ENCODE measurements around the gene CDH13.

CDH13 gene

DNA sequence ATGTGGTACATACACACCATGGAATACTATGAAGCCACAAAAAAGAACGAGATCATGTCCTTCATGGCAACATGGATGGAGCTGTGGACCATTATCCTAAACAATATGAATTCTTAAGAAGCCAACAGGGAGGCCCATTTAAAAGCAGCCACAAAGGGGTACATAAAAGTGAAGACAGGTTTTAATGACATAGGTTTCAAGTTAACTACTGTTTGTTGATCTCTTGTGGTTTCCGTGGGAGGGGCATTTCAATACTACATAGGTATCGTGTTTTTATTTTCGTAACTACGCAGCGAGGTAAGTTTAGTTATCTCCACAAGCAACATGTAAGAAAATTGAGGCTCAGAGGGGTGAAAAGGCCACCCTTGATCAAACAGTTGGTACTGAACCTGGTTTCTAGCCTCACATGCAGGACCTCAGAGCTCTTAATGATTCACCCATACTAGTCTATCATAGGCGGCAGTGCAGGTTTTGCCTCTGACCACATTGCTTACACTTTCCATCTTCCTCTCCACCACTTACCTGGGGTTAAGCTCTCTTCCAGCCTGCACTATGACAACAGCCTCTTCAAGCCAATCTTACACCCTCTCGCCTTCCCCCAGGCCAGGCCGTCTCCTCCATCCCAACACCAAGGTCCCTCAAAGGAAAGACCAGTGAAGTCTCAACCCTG, 646.9 kb downstream of the CDH13 start:
- H3K4me3 ChIP-seq (ENCODE audit: low read length): no peak overlapping the region
- DNase-seq (ENCODE audit: low read depth): no peak
- TF ChIP-seq, protein P1, sequence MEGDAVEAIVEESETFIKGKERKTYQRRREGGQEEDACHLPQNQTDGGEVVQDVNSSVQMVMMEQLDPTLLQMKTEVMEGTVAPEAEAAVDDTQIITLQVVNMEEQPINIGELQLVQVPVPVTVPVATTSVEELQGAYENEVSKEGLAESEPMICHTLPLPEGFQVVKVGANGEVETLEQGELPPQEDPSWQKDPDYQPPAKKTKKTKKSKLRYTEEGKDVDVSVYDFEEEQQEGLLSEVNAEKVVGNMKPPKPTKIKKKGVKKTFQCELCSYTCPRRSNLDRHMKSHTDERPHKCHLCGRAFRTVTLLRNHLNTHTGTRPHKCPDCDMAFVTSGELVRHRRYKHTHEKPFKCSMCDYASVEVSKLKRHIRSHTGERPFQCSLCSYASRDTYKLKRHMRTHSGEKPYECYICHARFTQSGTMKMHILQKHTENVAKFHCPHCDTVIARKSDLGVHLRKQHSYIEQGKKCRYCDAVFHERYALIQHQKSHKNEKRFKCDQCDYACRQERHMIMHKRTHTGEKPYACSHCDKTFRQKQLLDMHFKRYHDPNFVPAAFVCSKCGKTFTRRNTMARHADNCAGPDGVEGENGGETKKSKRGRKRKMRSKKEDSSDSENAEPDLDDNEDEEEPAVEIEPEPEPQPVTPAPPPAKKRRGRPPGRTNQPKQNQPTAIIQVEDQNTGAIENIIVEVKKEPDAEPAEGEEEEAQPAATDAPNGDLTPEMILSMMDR (conservative IDR thresholded peaks at IDR 0.05; ENCODE audit: low read length): no peak

DNA sequence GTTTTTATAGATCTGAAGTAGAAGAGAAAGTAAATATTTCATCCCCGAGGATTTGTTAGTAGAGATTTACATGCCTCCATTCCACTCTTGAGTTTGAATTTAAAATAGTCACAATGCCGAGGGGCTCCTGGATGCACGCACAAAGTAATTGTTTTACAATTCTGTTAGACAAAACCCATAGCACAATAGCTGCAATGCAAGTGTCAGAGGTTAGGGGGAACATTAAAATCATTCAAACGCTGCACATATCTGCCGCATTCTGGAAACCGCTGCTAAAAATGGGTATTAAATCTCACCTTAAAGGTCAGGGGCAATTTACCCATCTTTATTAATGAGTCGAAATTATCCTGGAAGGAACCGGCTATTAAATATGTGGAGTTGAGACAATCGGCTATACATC, 652.5 kb downstream of the CDH13 start:
- TF ChIP-seq, protein P1 (conservative IDR thresholded peaks at IDR 0.05; ENCODE audit: low read length): no peak
- DNase-seq (ENCODE audit: low read depth): no peak
- no peak overlapping the region for H3K4me3 ChIP-seq (ENCODE audit: low read length)

DNA sequence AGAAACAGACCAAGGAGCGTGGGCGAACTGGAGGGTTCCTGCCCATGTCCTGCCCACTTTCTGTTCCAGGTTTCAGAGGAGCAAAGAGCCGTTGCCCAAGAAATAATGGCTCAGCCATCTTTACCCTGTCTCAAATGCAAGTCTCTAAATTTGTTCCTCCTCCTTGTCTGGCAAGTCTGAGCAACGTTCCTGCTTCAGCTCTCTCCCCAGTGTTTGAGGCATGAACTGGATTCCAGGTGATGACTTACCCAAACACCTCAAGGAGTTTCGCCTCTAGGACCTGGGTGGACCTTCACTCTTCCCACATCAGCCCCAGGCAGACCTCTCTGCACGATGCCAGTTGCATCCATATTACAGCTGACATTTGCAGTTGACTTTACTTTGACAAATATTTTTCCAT, 659.2 kb downstream of the CDH13 start:
- no peak for DNase-seq (ENCODE audit: low read depth)
- H3K4me3 ChIP-seq (ENCODE audit: low read length): no peak overlapping the region
- TF ChIP-seq, protein P1 (conservative IDR thresholded peaks at IDR 0.05; ENCODE audit: low read length): no peak

DNA sequence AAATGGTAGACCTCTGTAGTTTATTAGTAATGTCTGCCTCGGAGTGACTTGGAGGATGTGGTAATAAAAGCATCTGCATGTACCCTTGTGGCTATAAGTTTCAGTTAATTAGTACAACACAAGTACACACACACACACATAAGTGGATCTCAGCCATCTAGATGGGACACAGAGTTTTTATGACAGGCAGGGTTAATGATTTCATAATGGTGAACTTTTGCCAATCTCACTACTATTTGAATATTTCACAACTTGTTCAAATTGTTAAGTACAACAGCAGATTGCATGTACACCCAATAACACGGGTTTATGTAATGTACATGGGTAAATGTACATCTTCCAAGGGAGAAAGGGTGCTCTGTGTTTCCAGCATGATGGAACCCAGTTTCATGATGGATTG, 669.7 kb downstream of the CDH13 start:
- TF ChIP-seq, protein P1 (conservative IDR thresholded peaks at IDR 0.05; ENCODE audit: low read length): no peak
- H3K4me3 ChIP-seq (ENCODE audit: low read length): no peak overlapping the region
- DNase-seq (ENCODE audit: low read depth): peak; percentile 23

DNA sequence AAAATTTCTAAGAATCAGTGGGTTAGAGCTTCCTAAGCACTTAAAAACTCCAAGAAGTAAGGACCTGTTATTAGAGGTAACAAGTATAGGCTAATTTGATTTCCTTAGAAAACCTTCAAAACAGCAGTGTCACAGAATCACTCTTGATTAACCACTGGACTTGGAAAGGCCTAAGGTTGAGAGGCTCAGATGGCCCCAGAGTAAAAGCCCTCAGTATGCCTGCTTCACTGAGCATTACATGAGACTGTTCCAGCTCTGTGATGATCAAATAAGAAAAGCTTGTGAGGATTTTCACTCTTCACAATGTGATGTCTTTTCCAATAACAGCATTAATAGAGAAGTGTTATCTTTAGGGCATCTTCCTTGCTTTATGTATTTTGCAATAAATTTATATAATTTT, 671.8 kb downstream of the CDH13 start:
- no peak for DNase-seq (ENCODE audit: low read depth)
- TF ChIP-seq, protein P1 (conservative IDR thresholded peaks at IDR 0.05; ENCODE audit: low read length): no peak
- H3K4me3 ChIP-seq (ENCODE audit: low read length): no peak overlapping the region

DNA sequence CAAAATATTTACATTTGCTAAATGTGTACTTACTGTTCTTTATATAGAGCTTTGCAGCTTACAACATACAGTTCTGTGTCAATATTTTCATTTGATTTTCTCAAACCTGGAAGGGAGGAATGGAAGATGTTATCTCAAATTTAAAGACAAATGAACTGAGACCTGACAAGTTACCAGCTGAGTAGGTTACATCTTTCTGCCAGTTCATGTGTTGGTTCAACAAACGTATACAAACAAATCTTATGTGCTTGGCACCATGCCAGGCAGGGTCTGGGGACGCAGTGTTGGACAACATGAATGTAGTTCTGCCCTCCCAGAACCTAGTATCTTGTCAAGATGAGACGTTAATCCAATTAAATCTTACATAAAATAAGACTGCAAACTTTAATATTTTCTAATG, 673.6 kb downstream of the CDH13 start:
- TF ChIP-seq, protein P1 (conservative IDR thresholded peaks at IDR 0.05; ENCODE audit: low read length): no peak
- H3K4me3 ChIP-seq (ENCODE audit: low read length): no peak overlapping the region
- DNase-seq (ENCODE audit: low read depth): no peak

DNA sequence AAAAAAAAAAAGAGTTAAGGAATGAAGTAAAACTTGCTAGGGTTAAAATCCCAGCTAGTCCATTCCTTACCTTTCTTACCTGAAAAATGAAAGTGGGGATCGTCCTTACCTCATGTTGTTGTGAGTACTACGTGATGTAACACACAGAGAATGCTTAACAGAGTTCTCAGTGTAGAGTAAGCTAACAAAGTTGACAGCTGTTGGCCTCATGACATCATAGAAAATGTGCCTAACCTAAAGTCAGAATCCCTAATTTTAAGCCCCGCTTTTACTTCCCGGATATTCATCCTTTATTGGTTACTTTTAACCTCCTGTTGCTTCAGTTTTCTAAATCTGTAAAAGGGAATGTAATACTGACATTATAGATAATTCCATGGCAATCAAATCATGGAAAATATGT, 675.2 kb downstream of the CDH13 start:
- no peak overlapping the region for H3K4me3 ChIP-seq (ENCODE audit: low read length)
- no peak for DNase-seq (ENCODE audit: low read depth)
- TF ChIP-seq, protein P1 (conservative IDR thresholded peaks at IDR 0.05; ENCODE audit: low read length): no peak
